ENCODE measurements around the gene KCND3. TPM values are rescaled to one million over a fixed set of nuclear protein-coding genes. Genes with fewer than 3 reads are reported as not detected.

Gene KCND3
- total RNA-seq, 1 donor from 2014 or later, result 0.06 TPM

DNA sequence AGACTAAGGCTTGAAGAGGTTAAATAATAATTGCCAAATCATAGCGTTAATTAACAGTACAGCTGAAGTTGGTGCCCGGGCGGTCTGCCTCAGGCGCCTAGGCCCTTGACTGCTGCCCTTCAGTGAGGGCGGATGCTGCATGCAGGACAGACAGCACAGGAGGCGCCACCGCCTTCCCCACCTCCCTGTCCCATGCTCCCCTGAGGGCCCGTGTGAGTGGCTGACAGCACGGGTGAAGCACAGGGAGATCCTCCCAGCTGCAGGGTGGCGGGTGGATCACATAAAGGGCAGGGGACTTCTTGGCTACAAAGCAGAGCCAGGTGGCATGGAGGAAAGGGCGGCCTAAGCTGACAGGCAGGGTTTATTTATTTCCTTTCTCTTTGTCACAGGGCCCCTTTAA is 184.7 kb downstream of the KCND3 start:
- no peak for DNase-seq (ENCODE audit: low spot score)
- no peak overlapping the region for H3K4me3 Mint-ChIP-seq
- no peak overlapping the region for H3K27ac Mint-ChIP-seq
- Histone ChIP-seq H3F3A (ENCODE audit: low read depth) (no peaks in the 10 kb centered on the region), H3K9ac (no peak overlapping the region), H3K4me3 (no peak overlapping the region), H3K79me2 (ENCODE audit: low read depth) (no peaks in the 10 kb centered on the region), H3K4me2 (no peak overlapping the region), H3K4me1 (no peaks in the 10 kb centered on the region), H3K36me3 (no peaks in the 10 kb centered on the region), H2AFZ (replicated peaks) (no peak overlapping the region), H4K20me1 (ENCODE audit: low read depth) (no peaks in the 10 kb centered on the region), H3K9me3 (ENCODE audit: low read depth) (no peaks in the 10 kb centered on the region), H3K27ac (no peak overlapping the region), H3K27me3 (no peaks in the 10 kb centered on the region)
- TF ChIP-seq EZH2phosphoT487 (IDR thresholded peaks at IDR 0.05) (no peak), EZH2 (IDR thresholded peaks at IDR 0.05) (no peak)
- TF ChIP-seq, protein P1, sequence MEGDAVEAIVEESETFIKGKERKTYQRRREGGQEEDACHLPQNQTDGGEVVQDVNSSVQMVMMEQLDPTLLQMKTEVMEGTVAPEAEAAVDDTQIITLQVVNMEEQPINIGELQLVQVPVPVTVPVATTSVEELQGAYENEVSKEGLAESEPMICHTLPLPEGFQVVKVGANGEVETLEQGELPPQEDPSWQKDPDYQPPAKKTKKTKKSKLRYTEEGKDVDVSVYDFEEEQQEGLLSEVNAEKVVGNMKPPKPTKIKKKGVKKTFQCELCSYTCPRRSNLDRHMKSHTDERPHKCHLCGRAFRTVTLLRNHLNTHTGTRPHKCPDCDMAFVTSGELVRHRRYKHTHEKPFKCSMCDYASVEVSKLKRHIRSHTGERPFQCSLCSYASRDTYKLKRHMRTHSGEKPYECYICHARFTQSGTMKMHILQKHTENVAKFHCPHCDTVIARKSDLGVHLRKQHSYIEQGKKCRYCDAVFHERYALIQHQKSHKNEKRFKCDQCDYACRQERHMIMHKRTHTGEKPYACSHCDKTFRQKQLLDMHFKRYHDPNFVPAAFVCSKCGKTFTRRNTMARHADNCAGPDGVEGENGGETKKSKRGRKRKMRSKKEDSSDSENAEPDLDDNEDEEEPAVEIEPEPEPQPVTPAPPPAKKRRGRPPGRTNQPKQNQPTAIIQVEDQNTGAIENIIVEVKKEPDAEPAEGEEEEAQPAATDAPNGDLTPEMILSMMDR (IDR thresholded peaks at IDR 0.05), result no peak
- H3K4me1 Mint-ChIP-seq, result peaks cover 11% of the 10 kb centered on the region
- no peaks in the 10 kb centered on the region for H3K9me3 Mint-ChIP-seq
- H3K27me3 Mint-ChIP-seq (ENCODE audit: insufficient read depth, low read depth), result peaks cover 9% of the 10 kb centered on the region
- H3K36me3 Mint-ChIP-seq, result no peaks in the 10 kb centered on the region

DNA sequence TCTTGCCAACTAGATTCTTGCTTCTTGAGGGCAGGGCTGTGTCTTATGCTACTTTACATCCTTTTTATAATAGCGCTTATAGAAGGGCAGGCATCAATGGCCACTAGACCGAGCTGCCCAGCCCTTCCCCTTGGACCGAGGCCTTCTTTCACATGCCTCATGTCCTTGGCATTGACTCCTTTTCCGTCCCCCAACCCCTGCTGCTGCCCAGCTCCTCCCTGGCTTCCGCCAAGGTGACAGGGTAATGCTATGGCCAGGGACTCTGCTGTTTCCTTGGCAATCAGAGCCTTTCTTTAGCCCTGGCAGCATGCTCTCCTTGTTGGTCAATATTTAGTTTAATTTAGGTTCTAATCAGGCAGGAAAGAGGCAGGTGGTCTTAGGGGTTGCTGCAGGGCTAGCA is 185.5 kb downstream of the KCND3 start:
- Mint-ChIP-seq H3K4me3 (no peak overlapping the region), H3K4me1 (peaks cover 13% of the 10 kb centered on the region), H3K9me3 (peaks cover 3% of the 10 kb centered on the region), H3K36me3 (no peaks in the 10 kb centered on the region), H3K27me3 (ENCODE audit: insufficient read depth, low read depth) (peaks cover 9% of the 10 kb centered on the region), H3K27ac (no peak overlapping the region)
- H3K9ac ChIP-seq, result no peak overlapping the region
- no peak overlapping the region for H3K4me3 ChIP-seq
- H3K4me1 ChIP-seq, result no peaks in the 10 kb centered on the region
- no peak for DNase-seq (ENCODE audit: low spot score)
- H3K79me2 ChIP-seq (ENCODE audit: low read depth), result no peaks in the 10 kb centered on the region
- no peaks in the 10 kb centered on the region for H3K9me3 ChIP-seq (ENCODE audit: low read depth)
- H3F3A ChIP-seq (ENCODE audit: low read depth), result no peaks in the 10 kb centered on the region
- no peaks in the 10 kb centered on the region for H4K20me1 ChIP-seq (ENCODE audit: low read depth)
- H3K4me2 ChIP-seq, result no peak overlapping the region
- H3K36me3 ChIP-seq, result no peaks in the 10 kb centered on the region
- TF ChIP-seq EZH2 (IDR thresholded peaks at IDR 0.05) (no peak), EZH2phosphoT487 (IDR thresholded peaks at IDR 0.05) (no peak)
- TF ChIP-seq, protein P1 (IDR thresholded peaks at IDR 0.05), result no peak
- no peak overlapping the region for H2AFZ ChIP-seq (replicated peaks)
- H3K27me3 ChIP-seq, result no peaks in the 10 kb centered on the region
- H3K27ac ChIP-seq, result no peak overlapping the region

DNA sequence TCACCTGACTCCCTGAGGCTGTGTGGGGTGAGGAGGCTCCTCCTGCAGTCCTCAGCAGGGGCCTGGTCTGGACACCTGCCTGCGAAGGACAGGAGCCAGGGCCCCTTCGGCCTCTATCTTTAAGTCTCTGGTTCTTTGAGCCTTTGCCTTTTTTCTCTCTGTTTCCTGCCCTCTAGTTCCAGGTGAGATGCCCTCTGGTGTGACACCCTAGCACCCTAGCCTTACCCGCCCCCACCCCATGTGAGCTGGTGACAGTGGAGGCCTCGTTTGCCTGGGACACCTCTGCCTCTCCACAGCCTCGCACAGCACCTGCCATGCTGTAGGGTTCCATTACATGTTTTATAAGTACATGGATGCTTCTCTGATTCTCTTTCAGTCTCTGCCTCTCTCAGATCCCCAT is 186.5 kb downstream of the KCND3 start:
- Mint-ChIP-seq H3K9me3 (peaks cover 3% of the 10 kb centered on the region), H3K4me3 (no peak overlapping the region), H3K36me3 (no peaks in the 10 kb centered on the region), H3K27ac (no peak overlapping the region), H3K4me1 (peaks cover 13% of the 10 kb centered on the region), H3K27me3 (ENCODE audit: insufficient read depth, low read depth) (peaks cover 4% of the 10 kb centered on the region)
- no peaks in the 10 kb centered on the region for H3K36me3 ChIP-seq
- H3K4me3 ChIP-seq, result no peak overlapping the region
- H2AFZ ChIP-seq (replicated peaks), result no peak overlapping the region
- no peak overlapping the region for H3K9ac ChIP-seq
- TF ChIP-seq EZH2 (IDR thresholded peaks at IDR 0.05), result no peak
- TF ChIP-seq, protein P1 (IDR thresholded peaks at IDR 0.05), result no peak
- no peak for TF ChIP-seq EZH2phosphoT487 (IDR thresholded peaks at IDR 0.05)
- H3F3A ChIP-seq (ENCODE audit: low read depth), result no peaks in the 10 kb centered on the region
- H3K79me2 ChIP-seq (ENCODE audit: low read depth), result no peaks in the 10 kb centered on the region
- no peak overlapping the region for H3K27ac ChIP-seq
- H3K9me3 ChIP-seq (ENCODE audit: low read depth), result no peaks in the 10 kb centered on the region
- H3K4me1 ChIP-seq, result no peaks in the 10 kb centered on the region
- H4K20me1 ChIP-seq (ENCODE audit: low read depth), result no peaks in the 10 kb centered on the region
- DNase-seq (ENCODE audit: low spot score), result no peak
- no peak overlapping the region for H3K4me2 ChIP-seq
- no peaks in the 10 kb centered on the region for H3K27me3 ChIP-seq

Measured in neural progenitor cell (in vitro differentiated cells).